Endodermal cell (in vitro differentiated cells): ENCODE data around the gene ERFE. TPM values are rescaled to one million over a fixed set of nuclear protein-coding genes. Genes with fewer than 3 reads are reported as not detected.
A peak's percentile ranks its signal among the peaks of the same experiment; 100 is the strongest.

Experiments
- DNase-seq: peaks from one replicate; pipeline ENCODE4 v3.0.0-alpha.2; 2017
- H3K27ac ChIP-seq: 2 replicates; pipeline ENCODE4 v1.5.1; 2013; ENCODE audit warnings: mild to moderate bottlenecking, low read depth, low read length, moderate library complexity
- H3K27me3 ChIP-seq: 2 replicates; pipeline ENCODE4 v1.6.1; 2013; ENCODE audit warnings: mild to moderate bottlenecking, low read length, moderate library complexity; ENCODE audit not compliant: insufficient read depth, control insufficient read depth, poor library complexity, severe bottlenecking
- H3K36me3 ChIP-seq: 2 replicates; pipeline ENCODE4 v1.7.0; 2013; ENCODE audit warnings: mild to moderate bottlenecking, low read length, moderate library complexity; ENCODE audit not compliant: control insufficient read depth, insufficient read depth
- H3K4me1 ChIP-seq: one replicate; pipeline ENCODE4 v1.7.0; 2013; ENCODE audit warnings: low read length; ENCODE audit not compliant: control insufficient read depth, insufficient read depth
- H3K4me3 ChIP-seq: 2 replicates; pipeline ENCODE4 v1.5.1; 2013; ENCODE audit warnings: mild to moderate bottlenecking, low read length, moderate library complexity
- H3K9ac ChIP-seq: 2 replicates; pipeline ENCODE4 v1.6.1; 2013; ENCODE audit warnings: mild to moderate bottlenecking, low read length, moderate library complexity; ENCODE audit not compliant: poor library complexity, severe bottlenecking; ENCODE audit errors: extremely low read depth
- H3K9me3 ChIP-seq: 2 replicates; pipeline ENCODE4 v1.6.1; 2013; ENCODE audit warnings: mild to moderate bottlenecking, low read length, moderate library complexity; ENCODE audit not compliant: control insufficient read depth
- H3K27ac Mint-ChIP-seq: 2 replicates; pipeline ENCODE4 v1.8.0; 2020; ENCODE audit warnings: mixed read lengths
- H3K27me3 Mint-ChIP-seq: 2 replicates; pipeline ENCODE4 v1.8.0; 2021; ENCODE audit warnings: mild to moderate bottlenecking, mixed read lengths; ENCODE audit not compliant: insufficient read depth
- H3K36me3 Mint-ChIP-seq: 2 replicates; pipeline ENCODE4 v1.8.0; 2020; ENCODE audit warnings: low read depth, mixed read lengths
- H3K4me1 Mint-ChIP-seq: 2 replicates; pipeline ENCODE4 v1.8.0; 2020; ENCODE audit warnings: mixed read lengths
- H3K4me3 Mint-ChIP-seq: 2 replicates; pipeline ENCODE4 v1.8.0; 2020; ENCODE audit warnings: mild to moderate bottlenecking, moderate library complexity, mixed read lengths
- H3K9me3 Mint-ChIP-seq: 2 replicates; pipeline ENCODE4 v1.8.0; 2020; ENCODE audit warnings: mild to moderate bottlenecking, mixed read lengths
- CTCF ChIP-seq: fragments of 200-600 bp; sonication (generic); conservative IDR thresholded peaks from 2 replicates; pipeline ENCODE4 v1.5.0; 2021; ENCODE audit warnings: antibody characterized with exemption, mild to moderate bottlenecking
- WGBS, 2 experiments: methylation state at CpG; one replicate each; pipeline versions ENCODE4 v1.1.5 to v1.1.7; 2013; ENCODE audit warnings: missing lambda C conversion rate in 2 of 2, mixed read lengths in 1 of 2; ENCODE audit not compliant: insufficient coverage in 1 of 2, insufficient read length in 1 of 2; 5-methylcytosine and 5-hydroxymethylcytosine counted together
- total RNA-seq, 2 donors: library from RNA; stranded (reverse); fragmentation: NEBNext Ultra II Directional in 1 of 2; extraction: Animal tissue kit (Norgen Biotek cat#: 25700) in 1 of 2; gene quantifications; 2 replicates in 1 of 2; 3 replicates in 1 of 2; pipeline ENCODE4 v1.2.1, GENCODE V29; 2021

Gene ERFE
- total RNA-seq, 2 donors from 2014 or later: 0.48 to 1.6 TPM

GRCh38 chr2:238126338-238126737 lies 32.4 kb upstream of the ERFE start:
- no peaks in the 10 kb centered on the region for H3K4me1 Mint-ChIP-seq
- Histone ChIP-seq H3K4me3 (no peak overlapping the region), H3K27ac (no peak overlapping the region), H3K36me3 (no peaks in the 10 kb centered on the region), H3K9me3 (no peaks in the 10 kb centered on the region), H3K27me3 (no peaks in the 10 kb centered on the region), H3K4me1 (no peaks in the 10 kb centered on the region), H3K9ac (no peak overlapping the region)
- 88 to 97% methylated on average over 2 of the region's 2 CpGs for WGBS, 2 experiments
- no peak overlapping the region for H3K27ac Mint-ChIP-seq
- no peaks in the 10 kb centered on the region for H3K9me3 Mint-ChIP-seq
- no peak for TF ChIP-seq CTCF
- H3K27me3 Mint-ChIP-seq: no peaks in the 10 kb centered on the region
- no peak for DNase-seq
- H3K36me3 Mint-ChIP-seq: no peaks in the 10 kb centered on the region
- no peak overlapping the region for H3K4me3 Mint-ChIP-seq

DNA sequence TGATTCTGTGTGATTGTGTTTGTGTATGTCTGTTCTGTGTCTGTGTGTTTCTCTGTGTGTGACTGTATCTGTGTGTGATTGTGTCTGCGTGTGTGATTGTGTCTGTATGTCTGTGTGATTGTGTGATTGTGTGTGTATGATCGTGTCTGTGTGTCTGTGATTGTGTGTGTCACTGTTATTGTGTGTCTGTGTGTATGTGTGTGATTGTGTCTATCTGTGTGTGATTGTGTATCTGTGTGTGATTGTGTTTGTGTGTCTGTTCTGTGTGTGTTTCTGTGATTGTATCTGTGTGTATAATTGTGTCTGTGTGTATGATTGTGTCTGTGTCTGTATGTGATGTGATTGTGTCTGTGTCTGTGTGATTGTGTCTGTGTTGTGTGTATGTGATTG lies 32.0 kb upstream of the ERFE start:
- WGBS, 2 experiments: 85% methylated on average over 2 of the region's 2 CpGs; no CpG with 5 or more reads in 1 of the 2 experiments
- TF ChIP-seq CTCF: no peak
- H3K36me3 ChIP-seq: no peaks in the 10 kb centered on the region
- no peak overlapping the region for H3K27ac ChIP-seq
- Mint-ChIP-seq H3K36me3 (no peaks in the 10 kb centered on the region), H3K27ac (no peak overlapping the region), H3K27me3 (no peaks in the 10 kb centered on the region), H3K4me3 (no peak overlapping the region), H3K4me1 (no peaks in the 10 kb centered on the region), H3K9me3 (no peaks in the 10 kb centered on the region)
- no peaks in the 10 kb centered on the region for H3K27me3 ChIP-seq
- H3K4me1 ChIP-seq: no peaks in the 10 kb centered on the region
- H3K4me3 ChIP-seq: no peak overlapping the region
- no peaks in the 10 kb centered on the region for H3K9me3 ChIP-seq
- no peak overlapping the region for H3K9ac ChIP-seq
- DNase-seq: no peak

DNA sequence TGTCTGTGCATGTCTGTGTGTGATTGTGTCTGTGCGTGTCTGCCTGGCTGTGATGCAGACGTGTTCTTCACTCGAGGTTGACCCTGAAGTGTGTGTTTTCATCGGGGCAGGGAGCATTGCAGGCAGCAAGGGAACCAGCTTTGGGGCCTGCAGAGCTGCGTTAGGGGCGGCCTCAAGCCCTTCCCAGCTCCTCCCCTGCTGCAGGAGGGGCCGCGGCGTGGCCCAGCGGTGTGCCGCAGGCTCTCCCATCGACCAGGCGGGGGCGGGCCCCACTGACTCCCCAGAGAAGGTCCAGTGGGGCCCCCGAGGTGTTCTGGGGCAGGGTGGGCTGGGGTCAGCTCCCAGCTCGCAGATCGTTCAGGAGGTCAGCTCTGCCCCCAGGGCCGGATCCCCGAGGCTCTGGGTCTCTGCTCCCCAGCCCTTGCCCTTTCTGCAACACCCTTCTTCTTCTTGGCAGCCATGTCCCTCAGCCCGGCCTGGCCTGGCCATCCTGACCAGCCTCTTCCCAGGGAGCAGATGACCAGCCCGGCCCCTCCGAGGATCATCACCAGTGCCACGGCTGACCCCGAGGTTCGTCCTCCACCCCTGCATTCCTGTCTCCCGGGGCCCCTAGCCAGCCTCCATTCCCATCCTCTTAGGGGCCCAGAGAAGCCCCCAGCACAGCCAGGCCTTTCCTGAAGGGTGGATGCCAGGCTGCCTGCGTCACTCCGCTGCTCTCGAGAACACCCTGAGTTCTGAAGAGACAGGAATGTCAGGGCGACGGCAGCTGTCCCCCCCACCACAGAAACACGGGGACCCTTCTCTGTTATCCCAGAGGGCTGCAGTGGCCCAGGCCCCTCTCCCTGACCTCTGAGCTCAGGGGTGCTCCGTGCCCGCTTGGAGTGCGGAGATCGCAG lies 31.4 kb upstream of the ERFE start:
- Mint-ChIP-seq H3K4me3 (no peak overlapping the region), H3K4me1 (no peaks in the 10 kb centered on the region), H3K36me3 (no peaks in the 10 kb centered on the region), H3K9me3 (no peaks in the 10 kb centered on the region), H3K27ac (no peak overlapping the region), H3K27me3 (no peaks in the 10 kb centered on the region)
- Histone ChIP-seq H3K27ac (no peak overlapping the region), H3K9me3 (no peaks in the 10 kb centered on the region), H3K4me3 (no peak overlapping the region), H3K27me3 (no peaks in the 10 kb centered on the region), H3K9ac (no peak overlapping the region), H3K36me3 (no peaks in the 10 kb centered on the region), H3K4me1 (no peaks in the 10 kb centered on the region)
- DNase-seq: peak; percentile 55
- WGBS, 2 experiments: 79 to 84% methylated on average over 20 to 36 of the region's 36 CpGs
- TF ChIP-seq CTCF: no peak
